ENCODE data around the gene RTTN. TPM values are rescaled to one million over a fixed set of nuclear protein-coding genes. Genes with fewer than 3 reads are reported as not detected.
"Not testable (repeated sequence)": the region's sequence is repeated elsewhere in the genome, so short reads cannot be mapped to it uniquely, and the experiment has no call there.

RTTN gene
- total and polyA plus RNA-seq, 2 donors (not counting 3 experiments of a cell fraction or from before 2014, with no cell fraction given): 3.1 to 17.4 TPM

DNA sequence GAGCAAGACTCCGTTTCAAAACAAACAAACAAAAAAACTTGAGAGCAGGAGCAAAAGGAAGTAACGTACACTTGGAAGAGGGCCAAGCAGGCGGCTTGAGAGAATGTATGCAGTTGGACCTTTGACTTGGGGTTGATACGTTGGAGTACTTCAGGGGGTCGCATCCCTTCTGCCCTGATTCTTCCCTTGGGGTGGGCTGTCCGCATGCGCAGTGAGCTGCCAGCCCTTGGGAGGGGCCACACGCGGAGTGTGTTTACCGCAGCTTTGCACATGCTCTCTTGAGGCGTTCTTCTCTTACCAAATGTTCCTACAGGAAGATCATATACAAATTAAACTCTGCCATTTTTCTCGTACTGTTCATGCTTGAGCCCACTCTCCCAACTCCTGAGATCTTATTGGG lies 45.3 kb upstream of the RTTN start:
- H3K4me3 ChIP-seq (replicated peaks in 1 of 3; ENCODE audit: insufficient read depth in 1 of 3, low read depth in 1 of 3, low read length in 3 of 3): no peak overlapping the region
- H3K9me1 ChIP-seq (replicated peaks; ENCODE audit: control insufficient read depth, extremely low read depth, insufficient read depth, low read length): no peaks in the 10 kb centered on the region
- no peak overlapping the region for H3K4me2 ChIP-seq (ENCODE audit: insufficient read depth, low read length)
- DNase-seq (ENCODE audit: low read depth, low spot score): no peak
- intact Hi-C loops (cut with micrococcal nuclease): no loop called here
- H3K27ac ChIP-seq (ENCODE audit: insufficient read depth, low read depth, low read length): no peak overlapping the region
- no peak overlapping the region for H2AFZ ChIP-seq (ENCODE audit: low read depth, low read length)
- BruUV-seq (replicated peaks): no TSS peak
- no peak for TF ChIP-seq GATA2 (IDR thresholded peaks at IDR 0.05; ENCODE audit: insufficient read depth, insufficient read length, low read depth, low read length)
- no peak for TF ChIP-seq FOS (IDR thresholded peaks at IDR 0.05; ENCODE audit: borderline replicate concordance, insufficient read depth, low read length)
- no peak for TF ChIP-seq JUN (IDR thresholded peaks at IDR 0.05; ENCODE audit: borderline replicate concordance, insufficient read depth, insufficient read length, low read depth)
- no peak for TF ChIP-seq POLR2A (IDR thresholded peaks at IDR 0.05; ENCODE audit: low read depth, low read length)
- TF ChIP-seq EZH2 (IDR thresholded peaks at IDR 0.05; ENCODE audit: borderline replicate concordance, low read depth, low read length, severe bottlenecking): no peak
- TF ChIP-seq, protein P1, sequence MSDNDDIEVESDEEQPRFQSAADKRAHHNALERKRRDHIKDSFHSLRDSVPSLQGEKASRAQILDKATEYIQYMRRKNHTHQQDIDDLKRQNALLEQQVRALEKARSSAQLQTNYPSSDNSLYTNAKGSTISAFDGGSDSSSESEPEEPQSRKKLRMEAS (IDR thresholded peaks at IDR 0.05; ENCODE audit: insufficient read depth, insufficient read length): no peak
- no peak for TF ChIP-seq POLR2AphosphoS5 (IDR thresholded peaks at IDR 0.05; ENCODE audit: insufficient read depth, low read depth, low read length)
- TF ChIP-seq, protein P2, sequence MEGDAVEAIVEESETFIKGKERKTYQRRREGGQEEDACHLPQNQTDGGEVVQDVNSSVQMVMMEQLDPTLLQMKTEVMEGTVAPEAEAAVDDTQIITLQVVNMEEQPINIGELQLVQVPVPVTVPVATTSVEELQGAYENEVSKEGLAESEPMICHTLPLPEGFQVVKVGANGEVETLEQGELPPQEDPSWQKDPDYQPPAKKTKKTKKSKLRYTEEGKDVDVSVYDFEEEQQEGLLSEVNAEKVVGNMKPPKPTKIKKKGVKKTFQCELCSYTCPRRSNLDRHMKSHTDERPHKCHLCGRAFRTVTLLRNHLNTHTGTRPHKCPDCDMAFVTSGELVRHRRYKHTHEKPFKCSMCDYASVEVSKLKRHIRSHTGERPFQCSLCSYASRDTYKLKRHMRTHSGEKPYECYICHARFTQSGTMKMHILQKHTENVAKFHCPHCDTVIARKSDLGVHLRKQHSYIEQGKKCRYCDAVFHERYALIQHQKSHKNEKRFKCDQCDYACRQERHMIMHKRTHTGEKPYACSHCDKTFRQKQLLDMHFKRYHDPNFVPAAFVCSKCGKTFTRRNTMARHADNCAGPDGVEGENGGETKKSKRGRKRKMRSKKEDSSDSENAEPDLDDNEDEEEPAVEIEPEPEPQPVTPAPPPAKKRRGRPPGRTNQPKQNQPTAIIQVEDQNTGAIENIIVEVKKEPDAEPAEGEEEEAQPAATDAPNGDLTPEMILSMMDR (IDR thresholded peaks at IDR 0.05; ENCODE audit: extremely low read depth in 1 of 2, insufficient read depth in 1 of 2, low read depth in 1 of 2, low read length in 2 of 2): no peak
- no peak for TF ChIP-seq MYC (IDR thresholded peaks at IDR 0.05; ENCODE audit: low read depth, low read length)
- dilution Hi-C loops (cut with MboI; ENCODE audit: extremely low pct_ligation_motif_present, low sequenced_read_pairs): no loop called here
- H4K20me1 ChIP-seq (replicated peaks; ENCODE audit: control insufficient read depth, extremely low read depth, insufficient read depth, low read length): no peaks in the 10 kb centered on the region
- ChIA-PET POLR2A (no interaction called here), CTCF (no interaction called here)
- H3K9me3 ChIP-seq (replicated peaks; ENCODE audit: control insufficient read depth, insufficient read depth, low read length): no peaks in the 10 kb centered on the region
- H3K79me2 ChIP-seq (ENCODE audit: control insufficient read depth, insufficient read depth, low read length): no peaks in the 10 kb centered on the region
- FAIRE-seq: no peak
- H3K36me3 ChIP-seq (ENCODE audit: control insufficient read depth in 2 of 2, extremely low read depth in 1 of 2, insufficient read depth in 2 of 2, low read length in 2 of 2): no peaks in the 10 kb centered on the region
- H3K9ac ChIP-seq (replicated peaks; ENCODE audit: extremely low read depth, insufficient read depth, low read length): no peak overlapping the region
- no peaks in the 10 kb centered on the region for H3K27me3 ChIP-seq (ENCODE audit: control insufficient read depth in 2 of 2, insufficient read depth in 2 of 2, low read length in 2 of 2)
- no peaks in the 10 kb centered on the region for H3K4me1 ChIP-seq (ENCODE audit: control insufficient read depth, extremely low read depth, insufficient read depth, low read length)

DNA sequence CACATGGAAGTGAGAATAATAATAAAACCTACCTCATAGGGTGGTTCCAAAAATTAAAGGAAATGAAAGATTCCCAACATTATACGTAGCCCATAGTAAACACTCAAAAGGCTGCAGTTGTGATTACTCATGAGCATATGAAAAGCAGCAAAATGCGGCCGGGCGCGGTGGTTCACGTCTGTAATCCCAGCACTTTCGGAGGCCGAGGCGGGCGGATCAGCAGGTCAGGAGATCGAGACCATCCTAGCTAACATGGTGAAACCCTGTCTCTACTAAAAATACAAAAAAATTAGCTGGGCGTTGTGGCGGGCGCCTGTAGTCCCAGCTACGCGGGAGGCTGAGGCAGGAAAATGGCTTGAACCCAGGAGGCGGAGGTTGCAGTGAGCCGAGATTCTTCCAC lies 44.4 kb upstream of the RTTN start:
- POLR2A ChIA-PET; H4K20me1 ChIP-seq (replicated peaks; ENCODE audit: control insufficient read depth, extremely low read depth, insufficient read depth, low read length); H3K79me2 ChIP-seq (ENCODE audit: control insufficient read depth, insufficient read depth, low read length); H3K9ac ChIP-seq (replicated peaks; ENCODE audit: extremely low read depth, insufficient read depth, low read length); H3K27ac ChIP-seq (ENCODE audit: insufficient read depth, low read depth, low read length); H3K4me1 ChIP-seq (ENCODE audit: control insufficient read depth, extremely low read depth, insufficient read depth, low read length); H2AFZ ChIP-seq (ENCODE audit: low read depth, low read length); intact Hi-C loops (cut with micrococcal nuclease); H3K9me3 ChIP-seq (replicated peaks; ENCODE audit: control insufficient read depth, insufficient read depth, low read length); H3K9me1 ChIP-seq (replicated peaks; ENCODE audit: control insufficient read depth, extremely low read depth, insufficient read depth, low read length); dilution Hi-C loops (cut with MboI; ENCODE audit: extremely low pct_ligation_motif_present, low sequenced_read_pairs); DNase-seq (ENCODE audit: low read depth, low spot score); FAIRE-seq; H3K4me3 ChIP-seq (replicated peaks in 1 of 3; ENCODE audit: insufficient read depth in 1 of 3, low read depth in 1 of 3, low read length in 3 of 3); H3K27me3 ChIP-seq (ENCODE audit: control insufficient read depth in 2 of 2, insufficient read depth in 2 of 2, low read length in 2 of 2); H3K4me2 ChIP-seq (ENCODE audit: insufficient read depth, low read length); BruUV-seq (replicated peaks); H3K36me3 ChIP-seq (ENCODE audit: control insufficient read depth in 2 of 2, extremely low read depth in 1 of 2, insufficient read depth in 2 of 2, low read length in 2 of 2): not testable (repeated sequence)
- CTCF ChIA-PET: interaction anchor here (0.9 kb wide), 1 partner anchor 205 kb away, joined by 3 read pairs; no protein-coding TSS in a partner anchor
